Amniotic epithelial cell (primary cell): ENCODE data around the gene SSPN.

Experiments
- DNase-seq: peaks from one replicate; pipeline ENCODE4 v3.0.0-alpha.2; 2010; ENCODE audit warnings: low read depth

Gene SSPN

GRCh38 chr12:26266881-26267280, 71.5 kb downstream of the SSPN start:
- no peak for DNase-seq

GRCh38 chr12:26268841-26269561, 73.6 kb downstream of the SSPN start:
- no peak for DNase-seq

GRCh38 chr12:26269562-26270284, 74.3 kb downstream of the SSPN start:
- DNase-seq, result no peak

GRCh38 chr12:26271024-26271423, 75.7 kb downstream of the SSPN start:
- DNase-seq, result peak; percentile 90

GRCh38 chr12:26271889-26272492, 76.6 kb downstream of the SSPN start:
- DNase-seq, result peak; percentile 94

GRCh38 chr12:26272851-26273250, 77.5 kb downstream of the SSPN start:
- DNase-seq, result no peak

- peak; percentile 45 for DNase-seq
Observed at GRCh38 chr12:26273811-26274210, 78.4 kb downstream of the SSPN start.

- peak; percentile 100 for DNase-seq
Observed at GRCh38 chr12:26274441-26275312, 79.3 kb downstream of the SSPN start.

- DNase-seq, result peak; percentile 47
Observed at GRCh38 chr12:26275313-26276131, 80.1 kb downstream of the SSPN start.

- DNase-seq, result peak; percentile 52
Observed at GRCh38 chr12:26276709-26277108, 81.3 kb downstream of the SSPN start.

GRCh38 chr12:26277506-26278246, 82.3 kb downstream of the SSPN start:
- no peak for DNase-seq

GRCh38 chr12:26278266-26278665, 82.9 kb downstream of the SSPN start:
- DNase-seq, result no peak

- DNase-seq, result no peak
Observed at GRCh38 chr12:26278666-26279065, 83.3 kb downstream of the SSPN start.

GRCh38 chr12:26279091-26279490, 83.7 kb downstream of the SSPN start:
- no peak for DNase-seq

GRCh38 chr12:26279908-26280307, 84.5 kb downstream of the SSPN start:
- no peak for DNase-seq

- no peak for DNase-seq
Observed at GRCh38 chr12:26280869-26281268, 85.5 kb downstream of the SSPN start.

GRCh38 chr12:26281320-26281719, 85.9 kb downstream of the SSPN start:
- DNase-seq, result no peak

- no peak for DNase-seq
Observed at GRCh38 chr12:26282339-26282940, 87.1 kb downstream of the SSPN start.

- DNase-seq, result no peak
Observed at GRCh38 chr12:26283046-26283445, 87.7 kb downstream of the SSPN start.

- no peak for DNase-seq
Observed at GRCh38 chr12:26283617-26284016, 88.2 kb downstream of the SSPN start.
